Testis (tissue), 3 donors: ENCODE results near the gene CACNA1E. TPM values are rescaled to one million over a fixed set of nuclear protein-coding genes. Genes with fewer than 3 reads are reported as not detected.

ENCODE experiments used
- DNase-seq: peaks from one replicate; pipeline ENCODE4 v3.0.0-alpha.2; 2019
- H3K27ac ChIP-seq, 2 donors: fragments of 200-600 bp; sonication (generic); one replicate each; pipeline ENCODE4 v1.5.1; 2019
- H3K27me3 ChIP-seq: fragments of 200-600 bp; sonication (generic); one replicate; pipeline ENCODE4 v1.5.1; 2019
- H3K36me3 ChIP-seq: fragments of 200-600 bp; sonication (generic); one replicate; pipeline ENCODE4 v1.5.1; 2017; ENCODE audit warnings: low read depth; ENCODE audit errors: missing control alignments
- H3K4me1 ChIP-seq: fragments of 200-600 bp; sonication (generic); one replicate; pipeline ENCODE4 v1.5.1; 2019
- H3K4me3 ChIP-seq, 2 donors: fragments of 200-600 bp; sonication (generic); one replicate each; pipeline ENCODE4 v1.5.1; 2017 to 2019
- H3K9me3 ChIP-seq: fragments of 200-600 bp; sonication (generic); one replicate; pipeline ENCODE4 v1.5.1; 2017
- CTCF ChIP-seq, 3 experiments: fragments of 450-650 bp in 2 of 3; fragments of 200-600 bp in 1 of 3; sonication (generic) in 1 of 3; IDR thresholded peaks; one replicate each; pipeline ENCODE4 v1.5.1; 2016 to 2019; ENCODE audit warnings: antibody characterized with exemption in 3 of 3, mild to moderate bottlenecking in 2 of 3, moderate library complexity in 1 of 3
- POLR2A ChIP-seq: fragments of 450-650 bp; IDR thresholded peaks from one replicate; pipeline ENCODE4 v1.6.1; 2017; ENCODE audit warnings: antibody characterized with exemption, mild to moderate bottlenecking, moderate library complexity
- WGBS, 2 donors: methylation state at CpG; one replicate each; pipeline ENCODE4 v1.1.5; 2018; 5-methylcytosine and 5-hydroxymethylcytosine counted together
- intact Hi-C: fragments of 100-400 bp; cut with DNase I; formaldehyde crosslinking; loops from one replicate; pipeline ENCODE4 v1.15.1; 2023; ENCODE audit warnings: low total_unique reads
- polyA plus RNA-seq: library from polyadenylated mRNA; stranded (reverse); fragments of 350-450 nt; fragmentation: Illumina TruSeq; extraction: RNeasy Lipid Tissue Mini Kit (QIAGEN cat#74804); gene quantifications from one replicate; pipeline ENCODE4 v1.2.3, GENCODE V29; 2014; ENCODE audit warnings: low read depth, low replicate concordance; ENCODE audit not compliant: insufficient read depth
- total RNA-seq, 2 donors: library from RNA; depleted of rRNA; stranded (reverse); fragments of >200 nt; gene quantifications; one replicate each; pipeline ENCODE4 v1.2.3, GENCODE V29; 2016

The CACNA1E gene
- total and polyA plus RNA-seq, 3 donors from 2014 or later, result 2.4 to 12.6 (median 9.1) TPM

GRCh38 chr1:181660621-181661020 is 177.3 kb downstream of the CACNA1E start:
- intact Hi-C loops, result no loop called here
- Histone ChIP-seq H3K27ac (no peak overlapping the region), H3K36me3 (no peaks in the 10 kb centered on the region), H3K27me3 (no peaks in the 10 kb centered on the region), H3K9me3 (no peaks in the 10 kb centered on the region), H3K4me1 (no peaks in the 10 kb centered on the region), H3K4me3 (no peak overlapping the region)
- DNase-seq, result no peak
- TF ChIP-seq POLR2A (no peak), CTCF (IDR thresholded peaks at IDR 0.05) (no peak)
- 81 to 89% methylated on average over 3 of the region's 3 CpGs for WGBS, 2 donors

- TF ChIP-seq POLR2A (no peak), CTCF (IDR thresholded peaks at IDR 0.05) (no peak)
- no peak for DNase-seq
- Histone ChIP-seq H3K9me3 (no peaks in the 10 kb centered on the region), H3K4me3 (no peak overlapping the region), H3K27me3 (no peaks in the 10 kb centered on the region), H3K27ac (no peak overlapping the region), H3K4me1 (no peaks in the 10 kb centered on the region), H3K36me3 (no peaks in the 10 kb centered on the region)
- WGBS, 2 donors, result 93 to 94% methylated on average over 1 of the region's 1 CpG
- intact Hi-C loops, result no loop called here
These were observed 178.3 kb downstream of the CACNA1E start for GRCh38 chr1:181661569-181661968.

GRCh38 chr1:181662606-181663005 is 179.3 kb downstream of the CACNA1E start:
- DNase-seq, result no peak
- TF ChIP-seq CTCF (IDR thresholded peaks at IDR 0.05), result no peak
- TF ChIP-seq POLR2A, result no peak
- intact Hi-C loops, result no loop called here

GRCh38 chr1:181664543-181664942 is 181.2 kb downstream of the CACNA1E start:
- Histone ChIP-seq H3K4me3 (no peak overlapping the region), H3K27me3 (no peaks in the 10 kb centered on the region), H3K9me3 (no peaks in the 10 kb centered on the region), H3K36me3 (no peaks in the 10 kb centered on the region), H3K4me1 (no peaks in the 10 kb centered on the region), H3K27ac (no peak overlapping the region)
- 85 to 89% methylated on average over 2 of the region's 2 CpGs for whole genome bisulfite sequencing, 2 donors
- DNase-seq, result no peak
- intact Hi-C loops, result no loop called here
- no peak for TF ChIP-seq CTCF (IDR thresholded peaks at IDR 0.05)

More at GRCh38 chr1:181662606-181663005, 179.3 kb downstream of the CACNA1E start:
- no peaks in the 10 kb centered on the region for H3K9me3 ChIP-seq
- H3K27ac ChIP-seq, result no peak overlapping the region
- no peaks in the 10 kb centered on the region for H3K4me1 ChIP-seq
- H3K27me3 ChIP-seq, result no peaks in the 10 kb centered on the region
- no peak overlapping the region for H3K4me3 ChIP-seq
- H3K36me3 ChIP-seq, result no peaks in the 10 kb centered on the region

- no peak for DNase-seq
- no peak overlapping the region for H3K4me3 ChIP-seq
- intact Hi-C loops, result no loop called here
- H3K36me3 ChIP-seq, result no peaks in the 10 kb centered on the region
- no peak for TF ChIP-seq CTCF (IDR thresholded peaks at IDR 0.05)
- TF ChIP-seq POLR2A, result no peak
- H3K9me3 ChIP-seq, result no peaks in the 10 kb centered on the region
- H3K4me1 ChIP-seq, result no peaks in the 10 kb centered on the region
- no peak overlapping the region for H3K27ac ChIP-seq
- 73 to 75% methylated on average over 6 of the region's 6 CpGs for WGBS, 2 donors
- no peaks in the 10 kb centered on the region for H3K27me3 ChIP-seq
These were observed 185.9 kb downstream of the CACNA1E start for GRCh38 chr1:181669246-181669645.
